ENCODE data around the gene RGL2. TPM values are rescaled to one million over a fixed set of nuclear protein-coding genes. Genes with fewer than 3 reads are reported as not detected.

The RGL2 gene
- total RNA-seq, 4 donors from 2014 or later: 38.2 to 89.3 (median 65.3) TPM

GRCh38 chr6:33251395-33252012, 47.2 kb downstream of the RGL2 start:
- intact Hi-C loops (cut with DNase I): no loop called here
- H3K4me1 ChIP-seq: peaks cover 24 to 36% (median 31%) of the 10 kb centered on the region in 4 donors
- H3K9me3 ChIP-seq: no peaks in the 10 kb centered on the region
- TF ChIP-seq POLR2AphosphoS5 (IDR thresholded peaks at IDR 0.05): no peak
- TF ChIP-seq POLR2A (IDR thresholded peaks at IDR 0.05; ENCODE audit: low read depth): no peak
- no peak for TF ChIP-seq EP300 (IDR thresholded peaks at IDR 0.05)
- TF ChIP-seq CTCF (IDR thresholded peaks at IDR 0.05): no peak
- no peak overlapping the region for H3K4me3 ChIP-seq
- no peak overlapping the region for H3K27ac ChIP-seq (replicated peaks in 1 of 4)
- WGBS: 76% methylated on average over 6 of the region's 6 CpGs
- DNase-seq (ENCODE audit: extremely low spot score): no peak
- no peaks in the 10 kb centered on the region for H3K27me3 ChIP-seq
- peaks cover 0 to 25% (median 19%) of the 10 kb centered on the region in 4 donors for H3K36me3 ChIP-seq

- 94% methylated on average over 13 of the region's 13 CpGs for WGBS
- H3K27ac ChIP-seq (replicated peaks in 1 of 4): peak overlapping the region in 2 of 4 donors; percentile 95 to 98
- H3K9me3 ChIP-seq: no peaks in the 10 kb centered on the region
- H3K36me3 ChIP-seq: peaks cover 0 to 25% (median 19%) of the 10 kb centered on the region in 4 donors
- peaks cover 0 to 1% (median 0%) of the 10 kb centered on the region in 4 donors for H3K27me3 ChIP-seq
- TF ChIP-seq POLR2AphosphoS5 (IDR thresholded peaks at IDR 0.05) (no peak), CTCF (IDR thresholded peaks at IDR 0.05) (no peak), EP300 (IDR thresholded peaks at IDR 0.05) (no peak), POLR2A (IDR thresholded peaks at IDR 0.05; ENCODE audit: low read depth) (no peak)
- no peak for DNase-seq (ENCODE audit: extremely low spot score)
- peaks cover 24 to 36% (median 31%) of the 10 kb centered on the region in 4 donors for H3K4me1 ChIP-seq
- no peak overlapping the region for H3K4me3 ChIP-seq
- intact Hi-C loops (cut with DNase I): no loop called here
Observed at GRCh38 chr6:33250731-33251130, 48.0 kb downstream of the RGL2 start.

- intact Hi-C loops (cut with DNase I): loop anchor here (1.0 to 5.0 kb wide), 4 partner anchors 58 to 233 kb away; partner anchors contain the start of gene COL11A2
- peak overlapping the region; percentile 92 to 98 (median 94) for H3K27ac ChIP-seq (replicated peaks in 1 of 4)
- no peaks in the 10 kb centered on the region for H3K9me3 ChIP-seq
- peaks cover 0 to 22% (median 18%) of the 10 kb centered on the region in 4 donors for H3K36me3 ChIP-seq
- H3K27me3 ChIP-seq: peaks cover 0 to 8% (median 0%) of the 10 kb centered on the region in 4 donors
- H3K4me1 ChIP-seq: peaks cover 24 to 36% (median 31%) of the 10 kb centered on the region in 4 donors
- TF ChIP-seq EP300 (IDR thresholded peaks at IDR 0.05) (no peak), CTCF (IDR thresholded peaks at IDR 0.05) (no peak), POLR2A (IDR thresholded peaks at IDR 0.05; ENCODE audit: low read depth) (no peak)
- H3K4me3 ChIP-seq: peak overlapping the region; percentile 58 to 66 (median 62)
- 14% methylated on average over 4 of the region's 15 CpGs for WGBS
- no peak for DNase-seq (ENCODE audit: extremely low spot score)
Observed at GRCh38 chr6:33249732-33250630, 48.8 kb downstream of the RGL2 start.

- intact Hi-C loops (cut with DNase I): loop anchor here (1.0 to 5.0 kb wide), 4 partner anchors 57 to 232 kb away; partner anchors contain the start of gene COL11A2
Observed at GRCh38 chr6:33248932-33249731, 49.6 kb downstream of the RGL2 start.

More at GRCh38 chr6:33248932-33249731, 49.6 kb downstream of the RGL2 start:
- H3K27me3 ChIP-seq: peaks cover 0 to 10% (median 0%) of the 10 kb centered on the region in 4 donors
- H3K4me3 ChIP-seq: peak overlapping the region; percentile 58 to 66 (median 62)
- peak overlapping the region; percentile 92 to 98 (median 94) for H3K27ac ChIP-seq (replicated peaks in 1 of 4)
- H3K36me3 ChIP-seq: peaks cover 0 to 20% (median 15%) of the 10 kb centered on the region in 4 donors
- peak; percentile 31 for TF ChIP-seq POLR2A (IDR thresholded peaks at IDR 0.05; ENCODE audit: low read depth)
- peak; percentile 89 to 96 for TF ChIP-seq POLR2AphosphoS5 (IDR thresholded peaks at IDR 0.05)
- peak in 1 of 3 experiments; percentile 39 for TF ChIP-seq CTCF (IDR thresholded peaks at IDR 0.05)
- no peak for TF ChIP-seq EP300 (IDR thresholded peaks at IDR 0.05)
- WGBS: 0% methylated on average over 14 of the region's 58 CpGs
- no peaks in the 10 kb centered on the region for H3K9me3 ChIP-seq
- peaks cover 24 to 36% (median 31%) of the 10 kb centered on the region in 4 donors for H3K4me1 ChIP-seq
- DNase-seq (ENCODE audit: extremely low spot score): peak; percentile 100

All from esophagus muscularis mucosa (tissue), 4 donors.